NCI-H1436 treated with DMSO at 0.1 percent for 48 hours (cell line): Measurements from ENCODE around the gene TASOR2.

Experiments used
- DNase-seq: peaks from one replicate; lab custom pipeline; 2025; lab: John Stamatoyannopoulos, UW

TASOR2 gene

GRCh38 chr10:5656737-5657579, 27.7 kb upstream of the TASOR2 start:
- no peak for DNase-seq

- no peak for DNase-seq
Measured at GRCh38 chr10:5658871-5659618, 25.6 kb upstream of the TASOR2 start.

GRCh38 chr10:5659702-5660528, 24.7 kb upstream of the TASOR2 start:
- no peak for DNase-seq

DNA sequence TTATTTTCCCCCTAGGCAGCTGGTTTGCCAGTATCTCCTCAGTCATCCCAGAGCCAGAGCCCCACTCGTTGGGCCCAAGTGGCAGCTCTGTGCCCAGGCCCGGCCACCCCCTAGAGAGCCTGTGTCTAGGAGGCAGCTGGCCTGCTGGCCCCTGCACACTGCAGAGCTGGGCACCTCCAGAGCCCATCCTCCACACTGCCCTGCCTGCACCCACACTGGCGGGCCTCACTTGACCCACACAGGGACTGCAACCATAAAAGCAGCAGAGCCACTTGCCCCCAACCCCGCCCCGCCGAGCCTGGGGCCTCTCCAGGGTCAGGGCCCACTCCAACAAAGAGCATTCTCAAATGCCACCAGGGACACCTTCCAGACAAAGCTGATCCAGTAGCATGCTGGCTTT, 23.6 kb upstream of the TASOR2 start:
- no peak for DNase-seq

DNA sequence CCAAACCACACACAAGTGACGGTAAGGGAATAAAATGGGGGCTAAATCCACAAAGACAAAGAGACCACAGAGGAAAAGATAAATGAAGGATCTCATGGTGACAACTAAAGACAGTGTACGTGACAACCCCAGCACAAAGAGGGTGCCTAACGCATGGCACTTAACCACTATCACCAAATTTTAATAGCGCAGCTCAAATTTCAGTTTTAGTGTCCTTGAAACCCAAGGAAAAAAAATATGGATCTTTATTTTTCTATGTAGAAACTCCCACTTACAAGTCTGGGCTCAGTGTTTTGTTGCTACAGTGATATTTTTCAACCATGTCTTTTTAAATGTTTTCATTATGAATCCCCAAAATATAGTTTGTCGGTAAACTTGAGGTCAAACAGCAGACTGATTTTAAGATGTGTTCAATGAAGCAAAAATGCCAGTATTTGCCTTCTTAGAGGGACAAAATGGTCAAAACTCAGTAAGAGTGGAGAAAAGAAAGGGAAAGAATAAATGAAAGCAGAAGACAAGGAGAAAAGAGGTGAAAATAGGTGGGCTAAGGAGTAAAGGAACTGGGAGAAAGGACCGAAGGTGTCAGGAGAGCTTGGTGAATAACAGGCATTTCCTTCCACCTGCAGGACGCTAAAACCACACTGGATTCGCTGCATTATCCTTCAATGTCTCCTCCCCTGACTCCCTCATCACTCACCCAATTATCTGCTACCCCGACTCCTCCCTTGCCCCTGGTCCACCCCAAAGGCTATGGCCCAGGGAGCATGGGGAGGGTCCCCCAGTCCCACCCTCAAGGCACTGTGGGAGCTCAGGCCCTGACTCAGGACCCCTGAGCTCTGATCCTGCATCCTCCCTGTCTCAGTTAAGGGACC, 21.7 kb upstream of the TASOR2 start:
- DNase-seq: no peak

- DNase-seq: no peak
Measured at GRCh38 chr10:5663692-5664427, 20.8 kb upstream of the TASOR2 start.

DNA sequence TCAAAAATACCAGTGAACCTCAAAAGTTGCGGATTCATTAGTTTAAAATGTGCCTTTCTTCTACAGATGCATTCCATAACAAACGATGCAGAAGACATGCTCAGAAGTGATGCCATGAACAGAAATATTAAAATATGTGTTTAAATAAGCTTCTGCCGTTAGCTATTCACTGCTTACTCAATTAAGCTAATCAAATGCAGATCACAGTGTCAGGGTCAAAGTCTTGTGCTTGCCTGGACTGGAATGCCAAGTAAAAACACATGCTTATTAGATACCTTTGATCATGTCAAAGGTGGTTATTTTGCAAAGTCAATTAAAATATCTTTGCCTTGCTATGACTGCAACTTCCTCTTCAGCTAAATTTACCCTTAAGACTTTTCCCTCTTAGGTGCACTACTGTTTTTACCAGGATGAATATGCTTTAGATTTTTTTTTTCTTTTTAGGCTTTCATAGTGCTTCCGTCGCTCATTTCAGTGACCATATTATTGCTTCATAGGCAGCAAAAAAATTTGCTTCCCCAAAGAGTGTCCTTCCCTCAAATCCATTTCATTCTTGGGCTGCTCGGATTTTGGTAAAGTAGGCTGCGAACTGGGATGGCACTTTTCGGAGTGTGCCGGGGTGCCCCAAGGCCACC, 19.1 kb upstream of the TASOR2 start:
- no peak for DNase-seq

DNA sequence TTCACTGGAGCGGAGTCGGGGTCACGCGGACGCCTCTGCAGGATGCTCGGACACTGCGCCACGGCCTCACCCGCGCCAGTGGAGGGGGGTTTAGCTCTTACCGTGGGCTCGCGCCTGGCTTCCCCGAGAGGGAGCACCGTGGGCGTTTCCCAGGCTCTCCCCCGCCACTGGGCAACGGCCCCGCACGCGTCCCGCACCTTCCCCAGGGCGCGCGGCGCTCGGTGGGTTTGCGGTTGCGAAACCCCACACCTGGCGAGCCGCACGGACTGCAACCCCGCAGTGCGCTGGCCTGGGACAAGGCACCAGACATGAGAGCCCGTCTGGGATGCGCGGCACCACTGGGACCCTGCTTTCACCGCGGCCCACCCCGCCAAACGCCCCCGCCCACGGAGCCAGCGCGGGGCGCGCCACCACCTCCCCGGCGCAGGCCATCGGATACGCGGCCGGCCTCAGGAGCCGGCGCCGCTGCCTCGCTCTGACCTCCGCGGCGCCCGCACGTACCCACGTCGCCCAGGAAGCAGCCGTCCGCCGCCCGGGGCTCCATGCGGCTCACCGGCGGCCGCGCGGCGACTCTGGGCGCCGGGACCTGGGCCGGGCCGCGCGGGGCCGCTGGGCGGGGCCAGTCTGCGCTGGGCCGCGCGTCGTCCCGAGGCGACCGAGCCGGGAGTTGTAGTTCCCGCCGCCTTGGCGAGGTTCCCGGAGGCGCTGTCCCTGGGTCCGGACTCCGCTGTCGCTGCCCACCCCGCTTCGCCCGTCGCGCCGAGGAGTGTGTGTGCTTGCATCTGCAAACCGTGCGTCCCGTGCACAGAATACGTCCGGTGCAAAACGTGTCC, 18.4 kb upstream of the TASOR2 start, which contains the start of gene ASB13:
ASB13 (minus strand) TSS at position 588 of the 833 bp plus-strand sequence; CDS start at position 544, 44 bp downstream.
- DNase-seq: no peak

GRCh38 chr10:5666841-5667630, 17.6 kb upstream of the TASOR2 start:
- no peak for DNase-seq

DNA sequence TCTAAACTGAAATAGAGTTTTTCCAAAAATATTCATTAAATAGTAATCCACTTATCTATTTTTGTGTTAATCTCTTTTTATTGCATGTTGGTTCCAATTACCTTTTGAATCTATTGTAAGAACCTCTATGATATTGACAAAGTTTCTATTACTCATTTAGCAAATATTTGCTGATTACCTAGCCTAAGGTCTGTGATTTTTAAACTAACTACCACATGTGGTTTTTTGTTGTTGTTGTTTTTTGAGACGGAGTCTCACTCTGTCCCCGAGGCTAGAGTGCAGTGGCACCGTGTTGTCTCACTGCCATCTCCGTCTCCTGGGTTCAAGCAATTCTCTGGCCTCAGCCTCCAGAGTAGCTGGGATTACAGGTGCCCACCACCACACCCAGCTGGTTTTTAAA, 16.2 kb upstream of the TASOR2 start:
- DNase-seq: no peak

DNA sequence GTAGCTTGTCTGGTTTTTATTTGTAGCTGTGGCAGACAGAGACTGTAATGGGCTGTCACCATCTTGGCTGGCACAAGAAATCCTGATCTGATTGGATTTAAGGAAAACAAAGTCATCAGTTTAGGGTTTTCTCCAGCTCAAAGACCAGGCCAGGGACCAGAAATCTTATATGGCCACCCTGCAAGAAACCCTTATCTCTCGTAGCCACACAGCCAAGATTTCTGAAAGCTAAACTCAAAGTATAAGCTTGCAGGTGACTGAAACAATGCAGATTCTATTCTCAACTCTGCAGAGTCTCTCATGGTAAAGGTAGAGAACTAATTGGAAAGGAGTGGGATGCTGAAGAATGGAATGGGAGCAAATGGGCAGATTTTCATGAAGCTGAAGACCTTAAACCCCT, 15.0 kb upstream of the TASOR2 start:
- no peak for DNase-seq

DNA sequence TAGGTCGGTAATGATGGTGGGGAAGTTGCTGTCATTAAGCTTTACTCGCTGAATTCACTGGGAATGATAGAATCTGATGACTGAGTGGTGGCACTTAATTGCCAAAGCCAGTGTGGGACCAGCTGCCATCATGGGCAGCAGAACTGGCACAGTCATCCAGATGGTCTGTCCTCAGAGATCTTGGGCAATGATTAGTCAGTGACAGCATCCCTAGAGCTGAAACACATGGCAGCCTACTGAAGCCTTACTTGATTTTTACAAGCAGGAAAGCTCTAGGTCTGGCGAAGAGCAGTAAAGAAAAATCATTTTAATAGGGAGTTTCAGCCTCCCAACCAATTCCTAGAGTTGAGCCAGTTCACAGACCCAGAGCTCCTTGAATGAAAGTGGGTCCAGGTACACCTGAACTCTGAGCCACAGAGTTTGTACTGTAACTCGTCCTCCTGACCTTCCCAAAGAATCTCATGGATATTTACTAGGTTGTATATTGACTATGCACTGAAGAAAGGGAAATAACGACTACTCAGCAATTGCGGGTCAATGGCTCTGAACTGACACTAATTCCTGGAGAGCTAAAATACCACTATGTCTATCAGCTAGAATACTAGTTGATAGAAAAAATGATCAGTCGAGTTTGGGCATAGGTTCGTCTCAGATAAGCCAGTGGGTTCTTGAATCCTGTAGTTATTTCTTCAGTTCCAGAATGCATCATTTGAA, 13.8 kb upstream of the TASOR2 start:
- no peak for DNase-seq

DNA sequence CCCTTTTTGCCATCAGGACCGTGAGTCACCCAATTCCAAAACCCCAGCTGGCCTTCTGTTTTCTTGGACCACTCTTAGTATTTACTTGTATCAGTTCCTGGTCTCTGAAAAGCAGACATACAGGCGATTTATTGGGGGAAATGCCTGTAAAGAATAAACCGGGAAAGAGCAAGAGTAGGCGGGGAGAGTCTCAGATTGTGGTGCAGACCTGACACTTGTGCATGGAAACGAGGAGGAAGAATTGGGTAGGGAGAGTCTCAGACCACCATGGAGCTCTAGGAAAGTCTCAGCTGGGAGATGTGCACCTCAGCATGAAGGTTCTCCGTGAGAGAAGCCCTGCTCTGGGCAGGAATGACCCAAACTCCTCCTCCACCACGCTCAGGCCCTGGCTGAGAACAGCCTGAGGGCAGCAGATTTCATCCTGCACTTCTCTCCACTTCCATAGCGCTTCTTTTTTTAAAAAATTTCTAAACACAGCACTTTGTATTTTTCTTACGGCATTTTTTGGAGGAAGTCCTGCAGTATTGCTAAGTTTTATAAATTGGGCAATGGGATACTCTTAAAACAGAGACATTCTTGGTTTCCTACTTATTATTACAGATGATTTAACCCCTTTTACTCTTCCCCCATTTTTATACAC, 6.1 kb upstream of the TASOR2 start:
- no peak for DNase-seq

- no peak for DNase-seq
Measured at GRCh38 chr10:5679037-5679435, 5.6 kb upstream of the TASOR2 start.

- DNase-seq: no peak
Measured at GRCh38 chr10:5679606-5680005, 5.0 kb upstream of the TASOR2 start.

DNA sequence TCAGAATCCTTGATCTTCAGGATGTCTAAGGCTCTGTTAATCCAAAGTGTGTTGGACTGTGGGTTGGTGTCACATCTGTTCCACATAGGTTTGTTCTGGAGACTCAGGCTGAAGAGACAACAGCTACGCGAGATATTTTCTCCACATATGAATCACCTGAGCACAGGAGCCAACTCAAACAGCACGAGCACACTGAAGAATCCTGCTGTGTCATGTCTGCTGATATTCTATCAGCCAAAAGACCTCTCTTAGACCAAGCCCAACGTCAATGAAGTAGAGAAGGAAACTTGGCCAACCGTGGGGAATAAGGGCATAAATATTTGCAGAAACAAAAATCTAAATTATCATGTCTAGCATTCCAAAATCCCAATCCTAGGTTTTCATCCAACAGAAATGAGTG, 2.7 kb upstream of the TASOR2 start:
- no peak for DNase-seq

- DNase-seq: no peak
Measured at GRCh38 chr10:5683065-5683464, 1.6 kb upstream of the TASOR2 start.
